GM19023 (cell line): ENCODE measurements around the gene GNA12.
"Not testable (repeated sequence)": the region's sequence is repeated elsewhere in the genome, so short reads cannot be mapped to it uniquely, and the experiment has no call there.

Source experiments
- ATAC-seq: cut with Tn5 transposase; IDR thresholded peaks from one replicate; pipeline ENCODE4 v1.9.1; 2021; ENCODE audit warnings: mild to moderate bottlenecking, moderate library complexity; ENCODE audit not compliant: unreplicated experiment

The GNA12 gene

DNA sequence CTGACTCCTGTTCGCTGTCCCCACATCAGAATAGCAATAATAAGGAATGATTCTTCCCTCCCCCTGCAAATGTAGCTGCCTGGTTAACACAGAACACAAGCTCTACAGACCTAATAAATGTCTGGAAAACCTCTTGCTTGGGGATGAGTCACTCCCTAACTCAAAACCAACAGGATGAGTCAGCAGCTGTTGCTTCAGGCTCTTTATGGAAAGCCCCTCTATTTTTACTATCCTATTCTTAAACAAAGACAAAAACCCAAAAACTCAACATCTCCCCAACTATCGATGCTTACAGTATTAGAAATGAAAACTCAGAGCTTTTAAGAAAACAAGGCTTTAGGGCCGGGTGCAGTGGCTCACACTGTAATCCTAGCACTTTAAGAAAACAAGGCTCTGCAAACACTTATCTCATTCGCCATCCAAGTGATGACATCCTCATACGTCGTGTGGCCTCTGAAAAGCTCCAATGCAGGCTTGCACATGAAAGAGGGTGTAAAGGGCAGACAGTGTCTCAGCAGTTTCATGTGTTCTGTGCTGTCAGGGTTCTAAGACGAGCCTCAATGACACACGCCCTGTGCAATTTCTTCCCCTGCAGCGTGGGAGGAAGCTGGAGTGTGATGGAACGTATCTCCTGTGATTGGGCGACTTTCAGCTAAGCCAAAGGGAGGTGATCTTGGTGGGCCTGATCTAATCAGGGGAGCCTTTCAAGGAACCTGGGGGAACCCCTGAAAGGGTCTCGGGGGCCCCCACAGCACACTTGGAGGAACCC lies 86.0 kb downstream of the GNA12 start:
- ATAC-seq = peak; percentile 69

DNA sequence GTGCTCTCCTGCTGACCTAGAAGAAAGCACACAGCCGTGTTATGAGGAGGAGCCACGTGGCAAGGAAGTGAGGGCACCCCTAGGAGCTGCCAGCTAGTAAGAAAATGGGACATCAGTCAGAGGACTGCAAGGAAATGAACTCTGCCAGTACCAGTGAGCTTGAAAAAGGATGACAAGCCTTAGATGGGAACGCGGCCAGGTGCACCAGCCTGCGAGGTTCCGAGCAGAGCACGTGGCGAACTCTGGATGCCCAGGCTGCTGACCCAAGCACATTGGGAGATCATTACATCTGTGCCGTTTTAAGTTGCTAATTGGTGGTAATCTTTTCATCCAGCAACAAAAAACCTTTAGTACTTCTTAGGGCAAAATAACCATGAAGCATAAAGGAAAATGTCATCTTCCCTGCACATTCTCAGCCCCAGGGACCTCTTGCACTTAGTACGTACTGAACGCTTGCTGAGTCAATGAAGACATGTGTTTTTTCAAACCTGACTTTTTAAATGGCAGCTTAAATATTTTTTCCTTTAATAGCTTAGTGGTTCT lies 86.7 kb downstream of the GNA12 start:
- peak; percentile 11 for ATAC-seq

DNA sequence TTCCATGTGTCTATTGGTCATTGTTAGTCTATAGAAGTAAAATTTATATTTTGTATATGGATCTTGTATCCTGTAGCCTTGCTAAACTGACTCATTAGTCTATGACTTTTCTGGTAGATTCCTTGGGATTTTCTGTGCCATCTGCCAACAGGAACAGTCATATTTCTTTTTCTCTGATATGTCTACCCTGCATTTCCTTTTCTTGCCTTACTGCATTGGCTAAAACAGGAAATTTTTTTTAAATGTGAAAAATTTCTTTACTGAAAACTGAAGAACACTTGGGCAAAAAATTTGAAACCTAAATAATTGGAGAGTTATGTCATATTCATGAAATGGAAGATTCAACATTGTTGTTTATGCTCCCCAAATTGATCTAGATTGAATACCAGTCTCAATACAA lies 88.6 kb downstream of the GNA12 start:
- no peak for ATAC-seq

- no peak for ATAC-seq
Observed at GRCh38 chr7:2754912-2755311, 89.2 kb downstream of the GNA12 start.

- ATAC-seq = no peak
Observed at GRCh38 chr7:2754086-2754485, 90.0 kb downstream of the GNA12 start.

GRCh38 chr7:2753148-2753547 lies 91.0 kb downstream of the GNA12 start:
- no peak for ATAC-seq

GRCh38 chr7:2751086-2751485 lies 93.0 kb downstream of the GNA12 start:
- ATAC-seq = no peak

DNA sequence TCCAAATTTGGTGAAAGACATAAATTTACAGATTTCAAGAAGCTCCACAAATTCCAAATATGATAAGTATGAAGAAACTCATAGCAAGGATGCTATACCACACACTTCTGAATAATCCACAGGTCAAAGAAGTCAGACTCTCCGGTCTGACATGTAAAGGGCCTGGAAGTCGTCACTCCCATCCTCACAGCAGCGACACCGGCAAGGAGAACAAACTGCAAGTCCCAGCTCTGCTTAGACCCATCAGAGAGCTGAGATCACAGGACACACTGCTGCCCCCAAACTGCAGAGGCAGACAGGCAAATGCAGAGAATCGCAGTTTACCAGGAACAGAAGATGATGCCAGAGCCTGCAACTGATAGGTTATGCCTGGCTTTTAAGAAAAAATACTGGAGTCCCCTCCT lies 94.1 kb downstream of the GNA12 start:
- ATAC-seq = no peak

GRCh38 chr7:2748684-2749083 lies 95.4 kb downstream of the GNA12 start:
- ATAC-seq = not testable (repeated sequence)

DNA sequence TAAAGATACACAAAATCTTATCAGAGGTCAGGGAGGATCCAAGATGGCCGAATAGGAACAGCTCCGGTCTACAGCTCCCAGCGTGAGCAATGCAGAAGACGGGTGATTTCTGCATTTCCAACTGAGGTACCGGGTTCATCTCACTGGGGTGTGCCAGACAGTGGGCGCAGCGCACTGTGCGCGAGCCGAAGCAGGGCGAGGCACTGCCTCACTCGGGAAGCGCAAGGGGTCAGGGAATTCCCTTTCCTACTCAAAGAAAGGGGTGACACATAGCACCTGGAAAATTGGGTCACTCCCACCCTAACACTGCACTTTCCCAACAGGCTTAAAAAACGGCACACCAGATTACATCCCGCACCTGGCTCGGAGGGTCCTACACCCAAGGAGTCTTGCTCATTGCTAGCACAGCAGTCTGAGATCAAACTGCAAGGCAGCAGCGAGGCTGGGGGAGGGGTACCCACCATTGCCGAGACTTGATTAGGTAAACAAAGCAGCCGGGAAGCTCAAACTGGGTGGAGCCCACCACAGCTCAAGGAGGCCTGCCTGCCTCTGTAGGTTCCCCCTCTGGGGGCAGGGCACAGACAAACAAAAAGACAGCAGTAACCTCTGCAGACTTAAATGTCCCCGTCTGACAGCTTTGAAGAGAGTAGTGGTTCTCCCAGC lies 100.5 kb downstream of the GNA12 start:
- ATAC-seq = not testable (repeated sequence)

- no peak for ATAC-seq
Observed at GRCh38 chr7:2738766-2739549, 105.2 kb downstream of the GNA12 start.

DNA sequence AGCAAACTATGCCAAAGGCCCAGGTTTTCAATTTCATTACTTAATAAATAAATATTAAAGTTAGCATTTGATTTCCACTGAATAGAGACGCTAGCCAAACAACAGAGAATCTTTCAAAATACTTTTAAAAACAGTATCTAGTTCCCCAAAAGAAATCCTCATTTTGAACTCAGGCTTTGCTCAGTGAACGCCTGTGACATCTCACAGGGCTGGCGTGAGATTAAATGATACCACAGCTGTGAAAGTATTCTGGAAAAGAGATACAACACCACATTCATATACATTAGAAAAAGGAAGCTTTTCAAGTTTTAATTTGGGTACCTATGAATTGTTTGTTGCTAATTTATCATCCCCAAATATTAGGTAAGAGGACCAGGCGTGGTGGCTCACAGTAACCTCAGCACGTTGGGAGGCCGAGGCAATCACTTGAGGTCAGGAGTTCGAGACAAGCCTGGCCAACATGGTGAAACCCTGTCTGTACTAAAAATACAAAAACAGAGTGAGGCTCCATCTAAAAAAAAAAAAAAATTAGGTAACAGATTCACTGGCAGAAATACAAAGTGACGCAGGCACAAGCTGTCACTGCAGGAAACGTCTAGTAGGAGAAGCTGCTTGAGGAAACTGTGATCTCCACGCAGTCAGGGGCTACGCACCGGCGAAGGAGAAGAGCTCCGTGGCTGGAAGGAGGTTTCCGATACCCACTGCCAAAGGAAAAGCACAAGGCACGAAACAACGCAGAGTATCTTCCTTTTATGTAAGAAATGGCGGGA lies 106.2 kb downstream of the GNA12 start:
- ATAC-seq = no peak

DNA sequence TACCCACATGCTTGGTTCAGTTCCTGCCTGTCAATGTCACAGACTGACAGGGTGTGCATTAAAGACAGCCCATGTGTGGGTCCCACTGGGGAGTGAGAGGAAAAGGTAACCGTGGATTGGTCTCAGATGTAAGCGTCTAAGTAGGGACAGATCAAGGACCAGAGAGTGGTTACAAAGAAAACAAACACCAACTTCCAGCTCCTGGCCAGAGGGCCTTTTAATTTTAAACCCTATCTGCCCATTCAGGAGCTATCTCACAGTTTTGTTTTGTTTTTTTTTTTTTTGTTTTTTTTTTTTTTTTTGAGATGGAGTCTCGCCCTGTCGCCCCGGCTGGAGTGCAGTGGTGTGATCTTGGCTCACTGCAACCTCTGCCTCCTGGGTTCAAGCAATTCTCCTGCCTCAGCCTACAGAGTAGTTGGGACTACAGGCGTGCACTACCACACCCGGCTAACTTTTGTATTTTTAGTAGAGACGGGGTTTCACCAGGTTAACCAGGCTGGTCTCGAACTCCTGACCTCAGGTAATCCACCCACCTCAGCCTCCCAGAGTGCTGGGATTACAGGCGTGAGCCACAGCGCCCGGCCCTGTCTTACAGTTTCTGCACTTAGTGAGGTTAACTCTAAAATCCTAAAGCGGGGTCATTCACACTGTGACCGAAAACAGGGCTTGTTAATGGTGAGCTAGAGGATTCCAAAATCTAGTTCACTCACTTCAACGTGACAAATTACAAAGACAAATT lies 106.9 kb downstream of the GNA12 start:
- ATAC-seq = not testable (repeated sequence)

DNA sequence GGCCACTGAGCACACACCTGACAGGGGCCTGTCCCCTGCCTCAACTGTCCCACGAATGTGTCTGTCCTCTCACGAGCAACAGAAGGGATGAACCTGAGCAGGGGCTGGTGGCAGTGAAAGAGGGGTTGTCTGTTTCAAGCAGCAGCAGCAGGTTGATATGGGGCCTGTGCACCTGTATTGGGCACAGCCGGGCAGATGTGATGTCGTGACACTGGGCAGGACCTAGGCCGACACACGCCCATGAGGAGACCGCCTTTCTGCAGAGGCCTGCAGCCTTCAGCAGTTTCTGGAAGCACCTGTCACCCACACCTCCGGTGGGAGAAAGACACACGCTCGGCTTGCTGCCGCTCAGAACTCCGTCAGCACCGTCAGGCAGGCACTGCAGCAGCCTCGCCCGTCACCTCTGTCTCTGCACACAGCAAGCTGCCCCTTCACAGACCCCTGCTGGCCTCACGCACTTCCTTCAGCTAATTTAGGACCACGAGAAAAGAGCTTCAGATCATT lies 107.6 kb downstream of the GNA12 start:
- ATAC-seq = no peak

- ATAC-seq = no peak
Observed at GRCh38 chr7:2735744-2736143, 108.4 kb downstream of the GNA12 start.

DNA sequence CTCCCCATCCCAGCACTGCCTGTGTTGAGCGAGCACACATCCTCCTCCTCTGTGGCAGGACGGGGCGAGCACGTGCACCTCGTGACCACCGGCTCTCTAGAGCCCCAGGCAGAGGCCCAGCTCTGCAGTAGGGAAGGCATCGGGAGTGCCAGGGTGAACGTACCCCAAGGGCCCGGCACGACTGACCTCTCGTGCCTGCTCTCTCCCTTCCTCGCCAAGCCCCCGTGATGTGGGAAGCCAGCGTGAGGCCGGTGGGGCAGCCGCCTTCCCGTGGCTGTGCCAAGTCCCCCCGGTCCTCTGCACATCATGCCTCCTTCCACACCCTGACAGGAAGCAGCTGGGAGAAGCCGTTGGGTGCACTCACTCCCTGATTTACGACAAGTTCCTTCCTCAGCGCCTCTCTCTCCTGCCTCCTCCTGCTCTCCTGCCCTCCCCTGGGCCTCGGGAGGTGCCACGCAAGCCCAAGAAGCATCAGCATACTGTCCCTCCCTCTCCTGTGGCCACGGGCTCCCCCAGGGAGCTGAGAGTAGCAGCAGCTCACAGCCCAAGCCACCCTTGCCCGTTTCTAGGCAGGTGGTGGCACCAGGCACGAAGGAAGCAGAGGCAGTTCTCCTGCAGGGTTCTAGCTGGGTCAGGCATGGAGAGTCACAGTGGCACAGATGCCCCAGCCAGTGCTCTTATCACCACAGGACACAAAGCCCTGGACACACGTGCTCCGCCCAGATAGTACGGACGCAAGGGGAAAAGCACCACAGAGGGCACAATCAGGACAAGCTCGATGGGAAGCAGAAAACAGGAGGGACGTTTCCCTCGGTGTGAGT lies 109.1 kb downstream of the GNA12 start:
- ATAC-seq = no peak

DNA sequence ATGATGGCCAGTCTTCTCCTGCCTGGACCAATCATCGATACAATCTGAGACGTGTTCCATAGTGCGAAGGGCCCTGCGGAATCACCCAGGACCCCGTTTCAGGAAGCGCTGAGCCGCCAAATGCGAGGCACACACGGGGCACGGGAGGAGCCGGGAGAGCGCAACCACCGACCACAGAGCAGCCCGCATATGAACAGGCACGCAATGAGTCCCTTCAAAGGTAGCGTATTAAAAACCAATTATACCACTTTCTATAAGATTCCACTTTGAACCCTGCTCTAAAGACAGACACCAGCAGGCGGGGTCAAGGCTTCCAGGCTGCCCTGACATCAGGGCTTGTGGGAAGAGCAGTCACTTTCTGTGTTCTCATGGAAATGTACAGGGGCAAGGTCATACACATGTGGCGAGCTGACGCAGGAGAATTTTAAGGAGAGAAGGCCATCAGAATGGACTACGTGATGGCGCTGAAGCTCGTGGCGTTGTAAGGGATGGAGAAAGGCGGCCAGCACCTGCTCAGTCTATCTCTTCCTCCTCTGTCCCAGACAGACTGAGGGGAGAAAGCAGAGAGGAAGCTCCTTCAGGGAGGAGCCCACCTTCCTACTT lies 109.9 kb downstream of the GNA12 start:
- ATAC-seq = no peak

DNA sequence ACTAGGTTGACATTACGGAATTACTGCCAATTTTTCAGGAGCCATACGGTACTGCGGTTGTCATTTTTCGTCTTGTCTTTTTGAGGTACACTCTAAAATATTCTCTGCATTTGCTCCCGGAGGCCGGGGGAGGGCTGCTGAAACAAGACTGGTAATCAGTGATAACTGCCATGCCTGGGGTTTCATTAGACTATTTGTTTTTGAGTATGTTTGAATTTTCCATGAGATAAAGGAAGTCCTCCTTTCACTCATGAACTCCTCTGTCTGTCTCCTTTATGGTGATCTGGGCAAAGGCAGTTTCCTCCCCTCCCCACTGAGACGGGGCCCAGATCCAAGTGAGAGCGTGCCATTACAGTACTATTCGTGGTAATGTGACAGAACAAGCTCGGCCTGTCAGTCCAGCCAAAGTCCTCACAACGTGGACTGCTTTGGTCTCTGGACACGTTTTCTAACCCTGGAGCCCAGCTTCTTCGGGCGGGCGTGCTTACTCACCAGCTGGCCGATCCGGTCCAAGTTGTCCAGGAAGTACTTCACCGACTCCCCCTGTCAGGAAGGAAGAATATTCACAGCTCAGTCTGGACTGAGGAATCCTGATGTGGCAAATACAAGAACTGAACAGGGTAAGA lies 111.0 kb downstream of the GNA12 start:
- ATAC-seq = no peak
